Caco-2 (cell line): ENCODE measurements around the gene DLG2. TPM values are rescaled to one million over a fixed set of nuclear protein-coding genes. Genes with fewer than 3 reads are reported as not detected.

Experiments
- BruUV-seq: library from RNA; stranded (reverse); fragments of 400-500 nt; replicated peaks from 2 replicates; lab custom pipeline; 2021; lab: Mats Ljungman, UMichigan
- CTCF ChIA-PET: fragments of 300-600 bp; sonication (Branson Sonifier 250); formaldehyde crosslinking; loops from one replicate; lab custom pipeline; 2022; ENCODE audit warnings: antibody characterized with exemption; lab: Charles Lee
- POLR2A ChIA-PET: fragments of 300-600 bp; sonication (Branson Sonifier 250); formaldehyde crosslinking; loops from one replicate; lab custom pipeline; 2022; ENCODE audit warnings: antibody characterized with exemption; lab: Charles Lee
- DNase-seq, 2 experiments: peaks; one replicate each; pipeline versions ENCODE4 v3.0.0 to v3.0.0-alpha.2; 2020 to 2022
- H3K27me3 ChIP-seq: replicated peaks from 2 replicates; pipeline ENCODE4 v1.6.0; 2011; ENCODE audit warnings: low read length; ENCODE audit not compliant: control insufficient read depth, insufficient read depth
- H3K36me3 ChIP-seq: 2 replicates; pipeline ENCODE4 v1.5.1; 2011; ENCODE audit warnings: low read length; ENCODE audit not compliant: control insufficient read depth, insufficient read depth
- H3K4me1 ChIP-seq: fragments of 250-450 bp; sonication (Bioruptor Pico); 2 replicates; pipeline ENCODE4 v1.5.1; 2020; ENCODE audit warnings: mild to moderate bottlenecking
- H3K4me3 ChIP-seq: 2 replicates; pipeline ENCODE4 v1.5.1; 2011; ENCODE audit warnings: low read depth, mild to moderate bottlenecking, control low read depth, low read length
- H3K9me3 ChIP-seq: fragments of 250-450 bp; sonication (Bioruptor Pico); 2 replicates; pipeline ENCODE4 v1.5.1; 2020; ENCODE audit warnings: mild to moderate bottlenecking, moderate library complexity
- H3K27ac Mint-ChIP-seq: one replicate; pipeline ENCODE4 v1.8.0; 2022; ENCODE audit warnings: mixed read lengths; ENCODE audit not compliant: unreplicated experiment
- H3K27me3 Mint-ChIP-seq: one replicate; pipeline ENCODE4 v1.8.0; 2022; ENCODE audit warnings: mixed read lengths; ENCODE audit not compliant: insufficient read depth, unreplicated experiment
- H3K36me3 Mint-ChIP-seq: one replicate; pipeline ENCODE4 v1.8.0; 2022; ENCODE audit warnings: mild to moderate bottlenecking, mixed read lengths; ENCODE audit not compliant: insufficient read depth, unreplicated experiment
- H3K4me1 Mint-ChIP-seq: one replicate; pipeline ENCODE4 v1.8.0; 2022; ENCODE audit warnings: low read depth, mixed read lengths; ENCODE audit not compliant: unreplicated experiment
- H3K4me3 Mint-ChIP-seq: one replicate; pipeline ENCODE4 v1.8.0; 2022; ENCODE audit warnings: mild to moderate bottlenecking, moderate library complexity, mixed read lengths; ENCODE audit not compliant: unreplicated experiment
- H3K9me3 Mint-ChIP-seq: one replicate; pipeline ENCODE4 v1.8.0; 2022; ENCODE audit warnings: mixed read lengths; ENCODE audit not compliant: unreplicated experiment
- CTCF ChIP-seq, 2 experiments: fragments of 200-600 bp in 1 of 2; IDR thresholded peaks; 1 replicate in 1 of 2; 2 replicates in 1 of 2; pipeline versions ENCODE4 v1.5.1 to v1.8.0; 2011 to 2022; ENCODE audit warnings: antibody characterized with exemption in 1 of 2, control low read depth in 1 of 2, inconsistent platforms in 1 of 2, low read depth in 1 of 2, low read length in 1 of 2, mild to moderate bottlenecking in 1 of 2, moderate library complexity in 1 of 2; ENCODE audit not compliant: insufficient read depth in 1 of 2, severe bottlenecking in 1 of 2, unreplicated experiment in 1 of 2
- intact Hi-C: fragments of 100-400 bp; cut with micrococcal nuclease; formaldehyde crosslinking; loops from one replicate; pipeline ENCODE4 v1.10.0; 2022; ENCODE audit not compliant: unreplicated experiment
- total RNA-seq: library from RNA; stranded (reverse); gene quantifications from 2 replicates; pipeline ENCODE4 v1.2.3, GENCODE V29; 2022

DLG2 gene
- total RNA-seq, 1 experiment from 2014 or later: 21.6 TPM

- Mint-ChIP-seq H3K9me3 (no peaks in the 10 kb centered on the region), H3K27me3 (peaks cover 26% of the 10 kb centered on the region), H3K36me3 (no peaks in the 10 kb centered on the region), H3K4me1 (no peaks in the 10 kb centered on the region), H3K27ac (no peak overlapping the region), H3K4me3 (no peak overlapping the region)
- no peaks in the 10 kb centered on the region for H3K36me3 ChIP-seq
- no peak for DNase-seq
- POLR2A ChIA-PET: no interaction called here
- no TSS peak for BruUV-seq
- intact Hi-C loops: no loop called here
- TF ChIP-seq CTCF (IDR thresholded peaks at IDR 0.05; ENCODE audit: insufficient read depth in 1 of 2, low read depth in 1 of 2, low read length in 1 of 2, severe bottlenecking in 1 of 2, unreplicated experiment in 1 of 2): no peak
- no peak overlapping the region for H3K4me3 ChIP-seq
- no peaks in the 10 kb centered on the region for H3K9me3 ChIP-seq
- H3K4me1 ChIP-seq: no peaks in the 10 kb centered on the region
- CTCF ChIA-PET: no interaction called here
- no peaks in the 10 kb centered on the region for H3K27me3 ChIP-seq
Measured at GRCh38 chr11:83751041-83751440, 1876.1 kb downstream of the DLG2 start.

DNA sequence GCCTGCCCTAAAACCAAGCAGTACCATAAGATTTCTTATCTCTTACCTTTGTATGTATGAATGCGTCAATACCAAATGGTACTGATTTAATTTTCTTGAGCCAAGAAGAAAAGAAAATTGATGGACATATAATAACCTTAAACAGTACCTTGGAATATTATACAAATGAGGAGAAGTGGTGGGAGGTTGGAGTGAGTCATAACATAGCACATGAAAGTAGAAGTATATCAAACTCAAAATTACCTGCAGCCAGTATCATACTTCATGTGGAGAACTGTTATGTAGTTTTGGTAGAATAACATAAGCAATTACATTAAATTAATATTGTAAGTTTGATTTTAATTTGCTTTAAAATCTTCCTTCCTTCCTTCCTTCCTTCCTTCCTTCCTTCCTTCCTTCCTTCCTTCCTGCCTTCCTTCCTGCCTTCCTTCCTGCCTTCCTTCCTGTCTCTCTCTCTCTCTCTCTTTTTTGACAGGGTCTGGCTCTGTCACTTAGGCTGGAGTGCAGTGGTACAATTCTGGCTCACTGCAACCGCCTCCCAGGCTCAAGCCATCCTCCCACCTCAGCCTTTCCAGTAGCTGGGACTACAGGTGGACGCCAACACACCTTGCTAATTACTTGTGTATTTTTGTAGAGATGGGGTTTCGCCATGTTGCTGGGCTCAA lies 1880.1 kb downstream of the DLG2 start:
- Mint-ChIP-seq H3K9me3 (peaks cover 18% of the 10 kb centered on the region), H3K4me3 (no peak overlapping the region), H3K36me3 (no peaks in the 10 kb centered on the region), H3K27me3 (peaks cover 21% of the 10 kb centered on the region), H3K4me1 (no peaks in the 10 kb centered on the region), H3K27ac (no peak overlapping the region)
- no peak for DNase-seq
- TF ChIP-seq CTCF (IDR thresholded peaks at IDR 0.05; ENCODE audit: insufficient read depth in 1 of 2, low read depth in 1 of 2, low read length in 1 of 2, severe bottlenecking in 1 of 2, unreplicated experiment in 1 of 2): no peak
- intact Hi-C loops: no loop called here
- Histone ChIP-seq H3K27me3 (no peaks in the 10 kb centered on the region), H3K4me3 (no peak overlapping the region), H3K9me3 (no peaks in the 10 kb centered on the region; the same call in 1 of the 2 replicates), H3K36me3 (no peaks in the 10 kb centered on the region), H3K4me1 (no peaks in the 10 kb centered on the region)
- ChIA-PET CTCF (no interaction called here), POLR2A (no interaction called here)
- BruUV-seq: no TSS peak

DNA sequence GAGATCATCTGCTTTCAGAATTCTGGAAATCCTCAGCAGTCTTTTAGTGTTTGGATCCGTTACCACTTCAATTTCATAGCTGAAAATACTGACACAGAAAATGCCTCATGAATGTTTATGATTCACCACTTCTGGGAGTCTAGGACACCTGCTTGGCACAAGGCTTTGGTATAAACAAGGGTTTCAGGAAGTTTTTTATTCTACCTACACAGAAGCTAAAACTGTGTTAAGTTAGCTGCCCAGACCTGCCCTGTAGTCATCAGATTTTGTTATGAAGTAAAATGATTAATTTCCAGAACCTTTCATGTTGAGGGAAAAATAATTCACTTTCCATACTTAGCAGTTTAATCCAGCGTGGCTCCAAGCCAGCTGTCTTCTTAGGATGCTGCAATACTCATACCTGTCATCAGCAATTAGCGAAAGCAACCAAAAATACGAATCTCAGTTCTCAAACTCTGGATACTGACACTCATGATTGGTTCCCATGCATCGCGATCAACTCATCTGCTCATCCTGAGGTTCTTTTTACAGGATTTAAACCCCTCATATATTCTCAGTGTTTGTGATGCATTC lies 1882.4 kb downstream of the DLG2 start:
- Histone ChIP-seq H3K4me1 (no peaks in the 10 kb centered on the region), H3K4me3 (no peak overlapping the region), H3K9me3 (no peaks in the 10 kb centered on the region; the same call in 1 of the 2 replicates), H3K27me3 (no peaks in the 10 kb centered on the region), H3K36me3 (no peaks in the 10 kb centered on the region)
- H3K4me1 Mint-ChIP-seq: no peaks in the 10 kb centered on the region
- intact Hi-C loops: no loop called here
- peaks cover 16% of the 10 kb centered on the region for H3K27me3 Mint-ChIP-seq
- H3K36me3 Mint-ChIP-seq: no peaks in the 10 kb centered on the region
- no peak overlapping the region for H3K27ac Mint-ChIP-seq
- DNase-seq: no peak
- CTCF ChIA-PET: no interaction called here
- H3K9me3 Mint-ChIP-seq: peaks cover 18% of the 10 kb centered on the region
- no peak overlapping the region for H3K4me3 Mint-ChIP-seq
- BruUV-seq: no TSS peak
- POLR2A ChIA-PET: no interaction called here
- no peak for TF ChIP-seq CTCF (IDR thresholded peaks at IDR 0.05; ENCODE audit: insufficient read depth in 1 of 2, low read depth in 1 of 2, low read length in 1 of 2, severe bottlenecking in 1 of 2, unreplicated experiment in 1 of 2)
